Naive thymus-derived CD8-positive, alpha-beta T cell (primary cell): ENCODE data around the gene FCHSD1. TPM values are rescaled to one million over a fixed set of nuclear protein-coding genes. Genes with fewer than 3 reads are reported as not detected.
A peak's percentile ranks its signal among the peaks of the same experiment; 100 is the strongest.

Source experiments
- ATAC-seq, 2 donors: fragments of 150-1000 bp; cut with Tn5 transposase in 1 of 2; sonication (Bioruptor Pico), chemical (Tn5 transposase) in 1 of 2; 1 replicate in 1 of 2; 2 replicates in 1 of 2; pipeline ENCODE4 v1.10.0; 2021; ENCODE audit warnings: mild to moderate bottlenecking in 2 of 2, moderate library complexity in 2 of 2
- POLR2A ChIA-PET: fragments of 350-600 bp; sonication (Branson Sonifier 250); formaldehyde crosslinking; loops from one replicate; lab custom pipeline; 2021; ENCODE audit warnings: antibody characterized with exemption; lab: Charles Lee
- DNase-seq, 10 donors: peaks; one replicate each; pipeline versions ENCODE4 v3.0.0 to v3.0.0-alpha.2; 2020 to 2022
- H3K27ac Mint-ChIP-seq, 10 donors: one replicate each; pipeline ENCODE4 v1.8.0; 2020 to 2022; ENCODE audit warnings: mild to moderate bottlenecking in 10 of 10, mixed read lengths in 10 of 10, moderate library complexity in 4 of 10, inconsistent platforms in 1 of 10
- H3K27me3 Mint-ChIP-seq, 5 donors: one replicate each; pipeline ENCODE4 v1.8.0; 2021 to 2022; ENCODE audit warnings: mixed read lengths in 5 of 5
- H3K36me3 Mint-ChIP-seq, 3 donors: one replicate each; pipeline ENCODE4 v1.8.0; 2020 to 2022; ENCODE audit warnings: mixed read lengths in 3 of 3, mild to moderate bottlenecking in 2 of 3, inconsistent platforms in 1 of 3
- H3K4me1 Mint-ChIP-seq, 4 donors: one replicate each; pipeline ENCODE4 v1.8.0; 2021 to 2022; ENCODE audit warnings: mixed read lengths in 4 of 4
- H3K4me3 Mint-ChIP-seq, 10 donors: one replicate each; pipeline ENCODE4 v1.8.0; 2020 to 2022; ENCODE audit warnings: mild to moderate bottlenecking in 10 of 10, mixed read lengths in 10 of 10, moderate library complexity in 6 of 10, inconsistent platforms in 1 of 10
- H3K9me3 Mint-ChIP-seq, 9 donors: one replicate each; pipeline ENCODE4 v1.8.0; 2020 to 2022; ENCODE audit warnings: mixed read lengths in 9 of 9, mild to moderate bottlenecking in 3 of 9, inconsistent platforms in 1 of 9, moderate library complexity in 1 of 9
- polyA plus RNA-seq, 3 donors: library from polyadenylated mRNA; unstranded; fragments of 300-500 nt; fragmentation: Illumina TruSeq; gene quantifications; one replicate each; pipeline ENCODE4 v1.2.3, GENCODE V29; 2021
- total RNA-seq, 8 experiments: library from RNA in 2 of 8; stranded (reverse) in 2 of 8; gene quantifications; one replicate each; pipeline ENCODE4 v1.2.3 and lab custom pipeline; 2021 to 2026

The FCHSD1 gene
- total and polyA plus RNA-seq, 5 experiments from 2014 or later = 8.8 to 115 (median 9.4) TPM

GRCh38 chr5:141654298-141654697 is 3.1 kb upstream of the FCHSD1 start:
- H3K4me1 Mint-ChIP-seq = peaks cover 25 to 36% (median 32%) of the 10 kb centered on the region in 4 donors
- ATAC-seq (no peak), DNase-seq (no peak)
- peaks cover 0 to 2% (median 0%) of the 10 kb centered on the region in 3 donors for H3K36me3 Mint-ChIP-seq
- no peaks in the 10 kb centered on the region for H3K9me3 Mint-ChIP-seq
- no peak overlapping the region for H3K4me3 Mint-ChIP-seq
- peak overlapping the region in 2 of 10 donors; percentile 28 to 73 for H3K27ac Mint-ChIP-seq
- POLR2A ChIA-PET = interaction anchor here (0.6 kb wide), 1 partner anchor 17 kb away, joined by 5 read pairs; the partner anchor contains the start of genes HDAC3 and RELL2
- peaks cover 0 to 5% (median 0%) of the 10 kb centered on the region in 5 donors for H3K27me3 Mint-ChIP-seq

DNA sequence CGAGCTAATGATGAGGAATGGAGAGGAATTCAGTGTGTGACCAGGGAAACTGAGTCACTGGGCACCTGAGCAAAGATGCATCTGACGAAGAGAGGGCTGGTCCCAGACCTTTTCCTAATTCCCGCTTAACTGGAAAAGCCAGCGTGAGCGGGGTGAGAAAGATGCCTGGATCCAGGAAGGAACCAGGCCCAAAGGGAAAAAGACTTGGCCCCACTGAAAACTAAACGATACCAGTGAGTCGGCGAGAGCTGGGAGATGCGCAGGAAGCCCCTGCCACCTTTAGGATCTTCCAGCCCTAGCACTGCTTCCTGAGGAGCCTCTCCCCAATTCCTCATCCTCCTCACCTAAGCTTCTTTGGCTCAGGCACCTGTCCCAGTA is 499 bp upstream of the FCHSD1 start:
- peak overlapping the region; percentile 75 to 98 (median 90) for H3K27ac Mint-ChIP-seq
- POLR2A ChIA-PET = interaction anchor here (0.5 to 7.7 kb wide), 12 partner anchors 8 to 1107 kb away, joined by 3 to 107 read pairs (median 8); partner anchors contain the start of genes ARAP3, DELE1, DIAPH1 and HDAC3
- peaks cover 0 to 24% (median 0%) of the 10 kb centered on the region in 3 donors for H3K36me3 Mint-ChIP-seq
- H3K27me3 Mint-ChIP-seq = peaks cover 0 to 5% (median 0%) of the 10 kb centered on the region in 5 donors
- H3K4me3 Mint-ChIP-seq = peak overlapping the region; percentile 67 to 97 (median 92)
- ATAC-seq (no peak), DNase-seq (no peak)
- H3K4me1 Mint-ChIP-seq = peaks cover 35 to 52% (median 44%) of the 10 kb centered on the region in 4 donors
- no peaks in the 10 kb centered on the region for H3K9me3 Mint-ChIP-seq

DNA sequence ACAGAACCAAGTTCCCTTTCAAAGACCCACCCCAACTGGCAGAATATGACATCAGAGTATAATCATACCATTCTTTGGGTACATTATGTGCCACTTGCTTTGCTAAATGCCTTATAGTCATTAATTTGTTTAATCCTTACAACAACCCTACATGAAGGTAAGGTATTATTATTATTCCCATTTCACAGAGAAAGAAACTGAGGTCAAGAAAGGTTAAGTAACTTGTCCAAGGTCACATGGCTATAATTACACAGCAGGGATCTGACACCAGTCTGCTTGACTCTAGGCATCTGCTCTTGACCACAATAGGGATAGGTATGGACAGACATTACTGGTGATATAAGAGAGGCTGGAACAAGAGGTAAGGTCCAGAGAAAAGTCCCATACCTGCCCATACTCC is 1.2 kb downstream of the FCHSD1 start:
- POLR2A ChIA-PET = interaction anchor here (0.8 to 7.7 kb wide), 3 partner anchors 12 to 32 kb away, joined by 3 to 107 read pairs (median 17); partner anchors contain the start of genes DIAPH1, HDAC3 and RELL2
- H3K36me3 Mint-ChIP-seq = peaks cover 0 to 40% (median 0%) of the 10 kb centered on the region in 3 donors
- no peak for ATAC-seq
- peak overlapping the region; percentile 67 to 97 (median 92) for H3K4me3 Mint-ChIP-seq
- DNase-seq = no peak
- peak overlapping the region; percentile 79 to 98 (median 86) for H3K27ac Mint-ChIP-seq
- no peaks in the 10 kb centered on the region for H3K27me3 Mint-ChIP-seq
- peaks cover 39 to 60% (median 44%) of the 10 kb centered on the region in 4 donors for H3K4me1 Mint-ChIP-seq
- no peaks in the 10 kb centered on the region for H3K9me3 Mint-ChIP-seq

- H3K4me3 Mint-ChIP-seq = peak overlapping the region in 3 of 10 donors; percentile 34 to 97 (median 93)
- H3K9me3 Mint-ChIP-seq = no peaks in the 10 kb centered on the region
- no peaks in the 10 kb centered on the region for H3K27me3 Mint-ChIP-seq
- DNase-seq = no peak
- peak overlapping the region; percentile 76 to 96 (median 84) for H3K27ac Mint-ChIP-seq
- H3K36me3 Mint-ChIP-seq = peaks cover 0 to 48% (median 4%) of the 10 kb centered on the region in 3 donors
- POLR2A ChIA-PET = interaction anchor here (0.8 to 7.7 kb wide), 2 partner anchors 11 to 29 kb away, joined by 3 to 107 read pairs; partner anchors contain the start of genes HDAC3 and RELL2
- H3K4me1 Mint-ChIP-seq = peaks cover 40 to 63% (median 45%) of the 10 kb centered on the region in 4 donors
- no peak for ATAC-seq
Measured at GRCh38 chr5:141649056-141649688, 2.0 kb downstream of the FCHSD1 start.

GRCh38 chr5:141647851-141648250 is 3.4 kb downstream of the FCHSD1 start:
- peak overlapping the region in 7 of 10 donors; percentile 3 to 82 (median 26) for H3K27ac Mint-ChIP-seq
- POLR2A ChIA-PET = interaction anchor here (0.6 to 7.7 kb wide), 2 partner anchors 10 to 774 kb away, joined by 4 to 107 read pairs; partner anchors contain the start of genes HDAC3 and RELL2
- no peaks in the 10 kb centered on the region for H3K9me3 Mint-ChIP-seq
- peaks cover 0 to 56% (median 4%) of the 10 kb centered on the region in 3 donors for H3K36me3 Mint-ChIP-seq
- no peaks in the 10 kb centered on the region for H3K27me3 Mint-ChIP-seq
- no peak for DNase-seq
- H3K4me3 Mint-ChIP-seq = peak overlapping the region in 1 of 10 donors; percentile 20
- ATAC-seq = no peak
- H3K4me1 Mint-ChIP-seq = peaks cover 38 to 60% (median 44%) of the 10 kb centered on the region in 4 donors

DNA sequence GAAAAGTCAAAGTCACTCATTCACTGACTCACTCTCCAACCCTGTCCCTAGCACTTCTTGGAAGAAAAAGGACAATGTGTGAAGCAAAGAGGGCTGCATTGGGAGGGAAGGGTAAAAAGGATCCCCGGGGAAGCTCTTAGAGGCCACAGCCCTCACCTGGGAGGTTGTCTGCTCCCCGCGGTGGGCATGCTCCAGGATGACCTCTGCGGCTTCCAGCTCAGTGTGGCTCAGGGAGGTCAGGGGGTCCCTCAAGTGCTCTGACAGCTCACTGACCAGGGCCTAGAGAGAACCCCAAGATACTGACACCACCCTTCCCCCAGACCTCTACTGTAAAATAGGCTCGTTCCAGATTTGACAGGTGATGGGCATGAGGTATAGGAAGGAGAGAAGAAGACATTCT is 4.0 kb downstream of the FCHSD1 start:
- POLR2A ChIA-PET = interaction anchor here (7.7 kb wide), 1 partner anchor 9 kb away, joined by 107 read pairs; the partner anchor contains the start of genes HDAC3 and RELL2
- DNase-seq (no peak), ATAC-seq (no peak)
- Mint-ChIP-seq H3K4me3 (no peak overlapping the region), H3K36me3 (peaks cover 0 to 60% (median 4%) of the 10 kb centered on the region in 3 donors), H3K27ac (peak overlapping the region in 1 of 10 donors; percentile 3), H3K4me1 (peaks cover 33 to 54% (median 39%) of the 10 kb centered on the region in 4 donors), H3K9me3 (no peaks in the 10 kb centered on the region), H3K27me3 (no peaks in the 10 kb centered on the region)

GRCh38 chr5:141646026-141646425 is 5.2 kb downstream of the FCHSD1 start:
- Mint-ChIP-seq H3K27ac (peak overlapping the region in 5 of 10 donors; percentile 9 to 54 (median 44)), H3K27me3 (no peaks in the 10 kb centered on the region), H3K4me3 (no peak overlapping the region), H3K4me1 (peaks cover 27 to 44% (median 32%) of the 10 kb centered on the region in 4 donors), H3K36me3 (peaks cover 0 to 68% (median 4%) of the 10 kb centered on the region in 3 donors), H3K9me3 (no peaks in the 10 kb centered on the region)
- no peak for DNase-seq
- POLR2A ChIA-PET = interaction anchor here (7.7 kb wide), 1 partner anchor 8 kb away, joined by 107 read pairs; the partner anchor contains the start of genes HDAC3 and RELL2
- no peak for ATAC-seq

DNA sequence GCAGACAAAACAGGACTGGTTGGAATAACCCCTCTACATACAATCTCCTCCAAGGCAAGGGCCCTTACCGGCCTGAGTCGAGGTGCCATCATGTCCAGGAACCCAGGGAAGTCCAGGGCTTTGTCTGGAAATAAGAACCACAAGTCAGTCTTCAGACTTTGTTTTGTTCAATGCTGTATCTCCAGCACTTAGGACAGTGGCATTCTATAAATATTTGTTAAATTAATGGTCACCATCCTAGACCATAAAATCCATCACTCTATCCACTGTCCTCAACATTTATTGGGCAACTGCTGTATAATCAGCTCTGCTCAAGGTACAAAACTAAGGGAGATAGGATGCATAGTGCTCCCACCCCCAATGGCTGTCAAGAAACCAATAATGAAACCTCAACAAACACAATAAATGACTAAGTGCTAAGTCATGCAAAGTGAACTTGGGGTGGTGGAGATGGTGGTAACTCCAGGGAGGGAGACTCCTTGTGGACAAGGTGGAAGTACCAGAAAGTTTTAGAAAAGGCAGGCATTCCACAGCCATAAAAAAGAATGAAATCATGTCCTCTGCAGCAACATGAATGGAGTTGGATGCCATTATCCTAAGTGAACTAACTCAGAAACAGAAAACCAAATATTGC is 9.5 kb downstream of the FCHSD1 start:
- Mint-ChIP-seq H3K4me1 (peaks cover 9 to 23% (median 14%) of the 10 kb centered on the region in 4 donors), H3K27me3 (no peaks in the 10 kb centered on the region), H3K4me3 (no peak overlapping the region), H3K9me3 (no peaks in the 10 kb centered on the region), H3K27ac (peak overlapping the region in 4 of 10 donors; percentile 4 to 77 (median 37)), H3K36me3 (peaks cover 0 to 47% (median 7%) of the 10 kb centered on the region in 3 donors)
- no peak for DNase-seq
- no peak for ATAC-seq
- POLR2A ChIA-PET = interaction anchor here (0.6 to 1.4 kb wide), 2 partner anchors 9 to 451 kb away, joined by 5 to 8 read pairs; partner anchors contain the start of gene FCHSD1

DNA sequence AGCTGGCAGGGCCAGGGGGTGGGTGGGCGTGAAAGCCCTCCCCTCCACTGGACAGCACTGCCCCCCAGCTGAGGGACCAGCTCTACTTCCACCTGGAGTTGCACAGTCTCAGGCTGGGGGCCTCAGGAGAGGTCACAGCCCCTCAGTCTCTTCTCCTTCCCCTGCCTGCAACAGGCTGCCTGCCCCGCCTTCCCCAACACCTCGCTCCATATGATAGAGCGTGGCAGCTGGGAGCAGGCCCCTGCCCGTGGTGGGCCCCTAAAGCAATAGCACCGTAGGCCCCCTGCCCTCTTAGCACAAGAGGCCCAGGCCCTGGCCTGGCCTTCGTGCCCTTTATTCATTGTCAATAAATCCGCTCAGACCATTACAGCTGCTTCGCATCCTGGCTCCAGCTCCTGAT is 10.5 kb downstream of the FCHSD1 start:
- DNase-seq (no peak), ATAC-seq (no peak)
- Mint-ChIP-seq H3K4me1 (peaks cover 14 to 25% (median 18%) of the 10 kb centered on the region in 4 donors), H3K27me3 (no peaks in the 10 kb centered on the region), H3K9me3 (no peaks in the 10 kb centered on the region), H3K27ac (peak overlapping the region in 5 of 10 donors; percentile 15 to 77 (median 50)), H3K4me3 (no peak overlapping the region), H3K36me3 (peaks cover 0 to 38% (median 7%) of the 10 kb centered on the region in 3 donors)
- POLR2A ChIA-PET = interaction anchor here (1.1 to 6.8 kb wide), 2 partner anchors 8 to 72 kb away, joined by 3 to 107 read pairs; partner anchors contain the start of gene FCHSD1

GRCh38 chr5:141640051-141640415 is 11.2 kb downstream of the FCHSD1 start:
- no peaks in the 10 kb centered on the region for H3K9me3 Mint-ChIP-seq
- no peaks in the 10 kb centered on the region for H3K27me3 Mint-ChIP-seq
- H3K4me3 Mint-ChIP-seq = no peak overlapping the region
- H3K27ac Mint-ChIP-seq = peak overlapping the region in 3 of 10 donors; percentile 15 to 75 (median 71)
- no peak for DNase-seq
- H3K4me1 Mint-ChIP-seq = peaks cover 15 to 29% (median 25%) of the 10 kb centered on the region in 4 donors
- peaks cover 0 to 32% (median 7%) of the 10 kb centered on the region in 3 donors for H3K36me3 Mint-ChIP-seq
- POLR2A ChIA-PET = interaction anchor here (6.8 kb wide), 1 partner anchor 9 kb away, joined by 107 read pairs; the partner anchor contains the start of gene FCHSD1
- ATAC-seq = no peak

GRCh38 chr5:141639357-141640050 is 11.7 kb downstream of the FCHSD1 start:
- Mint-ChIP-seq H3K27ac (peak overlapping the region in 7 of 10 donors; percentile 14 to 90 (median 62)), H3K9me3 (no peaks in the 10 kb centered on the region), H3K27me3 (no peaks in the 10 kb centered on the region), H3K36me3 (peaks cover 0 to 27% (median 3%) of the 10 kb centered on the region in 3 donors), H3K4me1 (peaks cover 15 to 34% (median 28%) of the 10 kb centered on the region in 4 donors), H3K4me3 (no peak overlapping the region)
- DNase-seq = no peak
- ATAC-seq = no peak
- POLR2A ChIA-PET = interaction anchor here (6.8 kb wide), 1 partner anchor 10 kb away, joined by 107 read pairs; the partner anchor contains the start of gene FCHSD1
